ENCODE results near the gene DENND4C.

DNA sequence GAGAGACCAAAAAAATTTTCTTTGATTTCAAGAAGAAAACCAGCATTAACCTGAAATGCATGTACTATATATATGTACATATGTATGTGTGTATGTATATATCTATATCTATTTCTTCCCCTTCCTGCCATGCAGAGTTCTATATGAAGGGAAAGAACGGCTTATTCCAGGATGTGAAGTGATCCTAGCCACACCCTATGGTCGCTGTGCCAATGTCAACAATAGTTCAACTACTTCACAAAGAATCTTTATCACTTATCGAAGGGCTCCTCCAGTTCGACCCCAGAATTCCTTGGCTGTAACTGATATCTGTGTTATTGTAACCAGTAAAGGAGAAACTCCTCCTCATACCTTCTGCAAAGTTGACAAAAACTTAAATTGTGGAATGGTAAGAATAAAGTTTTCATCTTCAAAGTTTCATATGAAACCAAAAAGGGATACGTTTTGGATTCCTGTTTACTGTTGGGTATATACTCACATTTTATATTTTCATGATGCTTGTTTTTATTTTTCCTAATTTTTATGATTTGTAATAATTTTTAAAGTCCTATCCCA, 56.2 kb downstream of the DENND4C start:
- TF ChIP-seq CTCF (conservative IDR thresholded peaks at IDR 0.05 in 1 of 2, IDR thresholded peaks at IDR 0.05 in 1 of 2; ENCODE audit: low read depth in 1 of 2, low read length in 2 of 2) (no peak), EZH2 (IDR thresholded peaks at IDR 0.05; ENCODE audit: low read length, missing control alignments) (no peak)

All from fibroblast of lung (primary cell).